ENCODE data around the gene DPAGT1.

DPAGT1 gene

DNA sequence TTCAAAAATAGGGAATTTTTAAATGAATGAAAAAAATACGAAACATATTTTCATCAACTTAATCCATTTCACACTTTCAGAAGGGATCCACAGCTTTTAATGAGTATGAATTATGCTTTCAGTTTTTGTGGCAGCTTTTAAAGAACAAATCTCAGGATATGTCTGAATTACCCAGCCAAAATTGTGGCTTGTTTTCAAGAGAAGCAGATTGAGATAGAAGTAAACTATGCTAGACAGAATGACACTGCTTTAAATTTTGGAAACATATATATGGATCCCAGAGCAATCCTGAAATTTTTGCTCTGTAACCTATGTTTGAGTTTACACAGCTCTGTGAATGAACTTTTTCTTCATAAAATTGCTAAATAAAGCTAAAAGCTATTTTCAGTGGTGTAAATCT, 17.3 kb upstream of the DPAGT1 start:
- intact Hi-C loops (cut with DNase I; ENCODE audit: low total_unique reads), result no loop called here

DNA sequence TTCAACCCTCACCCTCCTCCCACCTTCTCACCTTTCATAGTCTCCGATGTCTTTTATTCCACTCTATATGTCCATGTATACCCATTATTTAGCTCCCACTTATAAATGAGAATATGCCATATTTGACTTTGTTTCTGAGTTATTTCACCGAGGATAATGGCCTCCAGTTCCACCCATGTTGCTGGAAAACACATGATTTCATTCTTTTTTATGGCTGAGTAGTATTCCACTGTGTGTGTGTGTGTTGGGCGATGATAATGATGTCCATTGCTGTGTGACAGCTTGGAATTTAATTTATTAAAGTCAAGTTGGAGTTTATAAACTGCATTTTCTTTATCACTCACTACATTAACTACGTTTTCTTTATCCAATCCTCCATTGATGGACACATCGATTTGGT, 16.6 kb upstream of the DPAGT1 start:
- intact Hi-C loops (cut with DNase I; ENCODE audit: low total_unique reads), result no loop called here
- Histone ChIP-seq H3K27ac (no peak overlapping the region), H3K27me3 (no peaks in the 10 kb centered on the region), H3K4me1 (peaks cover 0 to 21% (median 13%) of the 10 kb centered on the region in 4 donors), H3K4me3 (no peak overlapping the region), H3K9me3 (no peaks in the 10 kb centered on the region), H3K36me3 (peaks cover 4 to 43% (median 22%) of the 10 kb centered on the region in 3 donors)
- TF ChIP-seq, protein P1, sequence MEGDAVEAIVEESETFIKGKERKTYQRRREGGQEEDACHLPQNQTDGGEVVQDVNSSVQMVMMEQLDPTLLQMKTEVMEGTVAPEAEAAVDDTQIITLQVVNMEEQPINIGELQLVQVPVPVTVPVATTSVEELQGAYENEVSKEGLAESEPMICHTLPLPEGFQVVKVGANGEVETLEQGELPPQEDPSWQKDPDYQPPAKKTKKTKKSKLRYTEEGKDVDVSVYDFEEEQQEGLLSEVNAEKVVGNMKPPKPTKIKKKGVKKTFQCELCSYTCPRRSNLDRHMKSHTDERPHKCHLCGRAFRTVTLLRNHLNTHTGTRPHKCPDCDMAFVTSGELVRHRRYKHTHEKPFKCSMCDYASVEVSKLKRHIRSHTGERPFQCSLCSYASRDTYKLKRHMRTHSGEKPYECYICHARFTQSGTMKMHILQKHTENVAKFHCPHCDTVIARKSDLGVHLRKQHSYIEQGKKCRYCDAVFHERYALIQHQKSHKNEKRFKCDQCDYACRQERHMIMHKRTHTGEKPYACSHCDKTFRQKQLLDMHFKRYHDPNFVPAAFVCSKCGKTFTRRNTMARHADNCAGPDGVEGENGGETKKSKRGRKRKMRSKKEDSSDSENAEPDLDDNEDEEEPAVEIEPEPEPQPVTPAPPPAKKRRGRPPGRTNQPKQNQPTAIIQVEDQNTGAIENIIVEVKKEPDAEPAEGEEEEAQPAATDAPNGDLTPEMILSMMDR (IDR thresholded peaks at IDR 0.05), result no peak
- DNase-seq, result no peak

More for the DNA sequence above, 17.3 kb upstream of the DPAGT1 start:
- no peak overlapping the region for H3K27ac ChIP-seq
- H3K9me3 ChIP-seq, result no peaks in the 10 kb centered on the region
- H3K36me3 ChIP-seq, result peaks cover 0 to 40% (median 17%) of the 10 kb centered on the region in 3 donors
- TF ChIP-seq, protein P1 (IDR thresholded peaks at IDR 0.05), result no peak
- peaks cover 0 to 22% (median 13%) of the 10 kb centered on the region in 4 donors for H3K4me1 ChIP-seq
- H3K27me3 ChIP-seq, result no peaks in the 10 kb centered on the region
- H3K4me3 ChIP-seq, result no peak overlapping the region
- no peak for DNase-seq

DNA sequence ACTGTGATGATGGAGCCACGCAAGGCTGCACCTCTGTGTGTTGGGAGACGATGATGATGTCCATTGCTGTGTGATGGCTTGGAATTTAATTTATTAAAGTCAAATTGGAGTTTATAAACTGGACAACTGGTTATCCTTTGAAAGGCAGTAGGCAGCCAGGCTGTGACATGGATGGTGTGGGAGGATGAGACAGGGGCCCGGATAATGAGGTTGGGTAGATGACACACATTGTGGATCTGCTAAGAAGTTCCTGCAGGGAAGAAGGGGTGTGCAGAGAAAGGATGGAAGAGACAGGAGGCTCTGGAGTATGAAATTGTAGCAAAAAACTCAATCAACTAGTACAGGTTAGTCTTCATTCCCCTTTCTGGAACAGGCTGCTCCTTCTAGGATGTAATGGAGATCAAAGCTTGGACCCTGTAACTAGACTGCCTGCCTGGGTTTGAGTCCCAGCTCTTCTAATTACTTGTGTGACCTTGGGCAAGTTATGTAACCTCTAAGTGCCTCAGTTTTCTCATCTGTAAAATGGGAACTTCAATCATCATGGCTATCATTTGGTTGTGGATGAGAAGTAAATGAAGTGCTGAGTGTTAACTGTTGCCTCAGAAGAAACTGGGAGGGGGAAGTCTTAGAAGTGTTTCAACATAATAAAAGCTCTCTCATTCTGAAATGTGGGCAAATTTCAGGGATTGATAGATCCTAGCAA, 15.5 kb upstream of the DPAGT1 start:
- intact Hi-C loops (cut with DNase I; ENCODE audit: low total_unique reads), result no loop called here
- no peaks in the 10 kb centered on the region for H3K9me3 ChIP-seq
- no peak overlapping the region for H3K4me3 ChIP-seq
- H3K27me3 ChIP-seq, result no peaks in the 10 kb centered on the region
- H3K27ac ChIP-seq, result no peak overlapping the region
- H3K36me3 ChIP-seq, result peaks cover 7 to 54% (median 32%) of the 10 kb centered on the region in 3 donors
- peaks cover 0 to 11% (median 7%) of the 10 kb centered on the region in 4 donors for H3K4me1 ChIP-seq
- TF ChIP-seq, protein P1 (IDR thresholded peaks at IDR 0.05), result no peak
- no peak for DNase-seq

DNA sequence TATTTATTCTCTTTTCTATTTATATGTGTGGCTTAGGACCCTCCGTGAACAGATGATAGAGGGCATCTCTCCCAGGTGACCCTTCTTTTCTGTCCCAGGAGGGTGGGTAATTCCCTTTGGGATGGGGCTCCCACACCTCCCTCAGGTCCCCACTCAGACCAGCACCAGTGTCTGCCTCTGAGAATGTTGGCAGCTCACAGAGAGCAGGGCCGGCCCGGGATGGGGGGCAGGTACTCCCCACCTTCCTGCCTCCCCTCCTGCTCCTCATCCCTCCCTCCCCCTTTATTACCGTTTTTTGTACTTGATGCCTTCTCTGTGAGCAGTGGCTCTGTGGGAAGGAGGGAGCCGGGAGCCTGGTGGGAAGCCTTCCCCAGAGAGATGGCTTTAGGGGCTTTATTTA, 14.9 kb upstream of the DPAGT1 start:
- Histone ChIP-seq H3K4me3 (no peak overlapping the region), H3K9me3 (no peaks in the 10 kb centered on the region), H3K36me3 (peaks cover 12 to 60% (median 38%) of the 10 kb centered on the region in 3 donors), H3K27me3 (no peaks in the 10 kb centered on the region), H3K4me1 (peaks cover 0 to 8% (median 3%) of the 10 kb centered on the region in 4 donors), H3K27ac (no peak overlapping the region)
- intact Hi-C loops (cut with DNase I; ENCODE audit: low total_unique reads), result no loop called here
- TF ChIP-seq, protein P1 (IDR thresholded peaks at IDR 0.05), result no peak
- DNase-seq, result no peak

DNA sequence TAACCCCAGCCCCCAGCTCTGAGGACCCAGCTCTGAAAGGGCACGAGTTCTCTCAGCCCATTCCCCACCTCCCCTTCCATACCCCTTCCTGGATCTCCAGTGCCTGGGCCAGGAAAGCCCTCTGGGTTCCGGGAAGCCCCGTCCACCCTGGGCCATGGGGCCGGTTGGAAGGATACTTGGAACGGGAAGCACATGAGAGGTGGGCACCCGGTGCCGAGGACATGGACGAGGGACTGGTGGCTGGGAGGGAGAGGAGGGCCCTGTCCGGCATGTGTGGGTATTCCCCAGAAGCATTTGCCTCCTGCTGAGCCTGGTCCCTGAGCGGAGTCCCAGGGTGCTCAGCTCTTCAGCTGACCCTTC, 14.6 kb upstream of the DPAGT1 start:
- Histone ChIP-seq H3K9me3 (no peaks in the 10 kb centered on the region), H3K27ac (no peak overlapping the region), H3K27me3 (no peaks in the 10 kb centered on the region), H3K4me1 (peaks cover 0 to 8% (median 3%) of the 10 kb centered on the region in 4 donors), H3K4me3 (no peak overlapping the region), H3K36me3 (peaks cover 15 to 63% (median 42%) of the 10 kb centered on the region in 3 donors)
- intact Hi-C loops (cut with DNase I; ENCODE audit: low total_unique reads), result no loop called here
- DNase-seq, result no peak
- TF ChIP-seq, protein P1 (IDR thresholded peaks at IDR 0.05), result no peak

All from tibial artery (tissue), 4 donors.